Measurements from ENCODE around the gene SUCNR1.
"Not testable (repeated sequence)": the region's sequence is repeated elsewhere in the genome, so short reads cannot be mapped to it uniquely, and the experiment has no call there.

SUCNR1 gene

GRCh38 chr3:151890721-151891141 is 17.3 kb downstream of the SUCNR1 start:
- Histone ChIP-seq H3K36me3 (ENCODE audit: control insufficient read depth in 1 of 2, insufficient read depth in 2 of 2, low read length in 2 of 2) (no peaks in the 10 kb centered on the region), H3K4me3 (ENCODE audit: low read depth in 1 of 2, low read length in 2 of 2) (no peak overlapping the region), H3K4me1 (ENCODE audit: control insufficient read depth in 1 of 2, insufficient read depth in 2 of 2, low read length in 2 of 2) (peaks cover 0 to 2% of the 10 kb centered on the region in 2 donors), H3K27me3 (ENCODE audit: low read depth, low read length) (no peaks in the 10 kb centered on the region), H3K27ac (ENCODE audit: low read length) (no peak overlapping the region), H3K9me3 (ENCODE audit: control insufficient read depth in 1 of 2, low read length in 2 of 2) (no peaks in the 10 kb centered on the region)

GRCh38 chr3:151891721-151892120 is 18.3 kb downstream of the SUCNR1 start:
- Histone ChIP-seq H3K27me3 (ENCODE audit: low read depth, low read length) (no peaks in the 10 kb centered on the region), H3K36me3 (ENCODE audit: control insufficient read depth in 1 of 2, insufficient read depth in 2 of 2, low read length in 2 of 2) (no peaks in the 10 kb centered on the region), H3K9me3 (ENCODE audit: control insufficient read depth in 1 of 2, low read length in 2 of 2) (no peaks in the 10 kb centered on the region), H3K4me3 (ENCODE audit: low read depth in 1 of 2, low read length in 2 of 2) (no peak overlapping the region), H3K27ac (ENCODE audit: low read length) (no peak overlapping the region), H3K4me1 (ENCODE audit: control insufficient read depth in 1 of 2, insufficient read depth in 2 of 2, low read length in 2 of 2) (peaks cover 0 to 2% of the 10 kb centered on the region in 2 donors)

GRCh38 chr3:151894219-151894618 is 20.8 kb downstream of the SUCNR1 start:
- H3K27ac ChIP-seq (ENCODE audit: low read length): no peak overlapping the region
- H3K4me3 ChIP-seq (ENCODE audit: low read depth in 1 of 2, low read length in 2 of 2): no peak overlapping the region
- H3K27me3 ChIP-seq (ENCODE audit: low read depth, low read length): no peaks in the 10 kb centered on the region
- no peaks in the 10 kb centered on the region for H3K36me3 ChIP-seq (ENCODE audit: control insufficient read depth in 1 of 2, insufficient read depth in 2 of 2, low read length in 2 of 2)
- H3K9me3 ChIP-seq (ENCODE audit: control insufficient read depth in 1 of 2, low read length in 2 of 2): no peaks in the 10 kb centered on the region
- peaks cover 0 to 2% of the 10 kb centered on the region in 2 donors for H3K4me1 ChIP-seq (ENCODE audit: control insufficient read depth in 1 of 2, insufficient read depth in 2 of 2, low read length in 2 of 2)

GRCh38 chr3:151895478-151896241 is 22.2 kb downstream of the SUCNR1 start:
- H3K4me1 ChIP-seq (ENCODE audit: control insufficient read depth in 1 of 2, insufficient read depth in 2 of 2, low read length in 2 of 2): peaks cover 0 to 5% of the 10 kb centered on the region in 2 donors
- no peak overlapping the region for H3K4me3 ChIP-seq (ENCODE audit: low read depth in 1 of 2, low read length in 2 of 2)
- H3K9me3 ChIP-seq (ENCODE audit: control insufficient read depth in 1 of 2, low read length in 2 of 2): no peaks in the 10 kb centered on the region
- no peak overlapping the region for H3K27ac ChIP-seq (ENCODE audit: low read length)
- no peaks in the 10 kb centered on the region for H3K27me3 ChIP-seq (ENCODE audit: low read depth, low read length)
- H3K36me3 ChIP-seq (ENCODE audit: control insufficient read depth in 1 of 2, insufficient read depth in 2 of 2, low read length in 2 of 2): no peaks in the 10 kb centered on the region

- Histone ChIP-seq H3K36me3 (ENCODE audit: control insufficient read depth in 1 of 2, insufficient read depth in 2 of 2, low read length in 2 of 2) (no peaks in the 10 kb centered on the region), H3K9me3 (ENCODE audit: control insufficient read depth in 1 of 2, low read length in 2 of 2) (no peaks in the 10 kb centered on the region), H3K4me3 (ENCODE audit: low read depth in 1 of 2, low read length in 2 of 2) (no peak overlapping the region), H3K4me1 (ENCODE audit: control insufficient read depth in 1 of 2, insufficient read depth in 2 of 2, low read length in 2 of 2) (peaks cover 6 to 12% of the 10 kb centered on the region in 2 donors), H3K27me3 (ENCODE audit: low read depth, low read length) (no peaks in the 10 kb centered on the region), H3K27ac (ENCODE audit: low read length) (no peak overlapping the region)
Observed at GRCh38 chr3:151896246-151897012, 23.0 kb downstream of the SUCNR1 start.

- not testable (repeated sequence) for H3K4me3 ChIP-seq (ENCODE audit: low read depth in 1 of 2, low read length in 2 of 2); H3K27me3 ChIP-seq (ENCODE audit: low read depth, low read length); H3K27ac ChIP-seq (ENCODE audit: low read length); H3K9me3 ChIP-seq (ENCODE audit: control insufficient read depth in 1 of 2, low read length in 2 of 2); H3K36me3 ChIP-seq (ENCODE audit: control insufficient read depth in 1 of 2, insufficient read depth in 2 of 2, low read length in 2 of 2)
- peaks cover 20 to 23% of the 10 kb centered on the region in 2 donors for H3K4me1 ChIP-seq (ENCODE audit: control insufficient read depth in 1 of 2, insufficient read depth in 2 of 2, low read length in 2 of 2)
Observed at GRCh38 chr3:151898121-151898520, 24.7 kb downstream of the SUCNR1 start.

- H3K4me3 ChIP-seq (ENCODE audit: low read depth in 1 of 2, low read length in 2 of 2); H3K27me3 ChIP-seq (ENCODE audit: low read depth, low read length); H3K36me3 ChIP-seq (ENCODE audit: control insufficient read depth in 1 of 2, insufficient read depth in 2 of 2, low read length in 2 of 2); H3K27ac ChIP-seq (ENCODE audit: low read length); H3K9me3 ChIP-seq (ENCODE audit: control insufficient read depth in 1 of 2, low read length in 2 of 2): not testable (repeated sequence)
- peaks cover 22 to 29% of the 10 kb centered on the region in 2 donors for H3K4me1 ChIP-seq (ENCODE audit: control insufficient read depth in 1 of 2, insufficient read depth in 2 of 2, low read length in 2 of 2)
Observed at GRCh38 chr3:151898564-151899261, 25.3 kb downstream of the SUCNR1 start.

GRCh38 chr3:151899996-151900395 is 26.6 kb downstream of the SUCNR1 start:
- Histone ChIP-seq H3K27me3 (ENCODE audit: low read depth, low read length) (no peaks in the 10 kb centered on the region), H3K9me3 (ENCODE audit: control insufficient read depth in 1 of 2, low read length in 2 of 2) (no peaks in the 10 kb centered on the region), H3K4me3 (ENCODE audit: low read depth in 1 of 2, low read length in 2 of 2) (no peak overlapping the region), H3K36me3 (ENCODE audit: control insufficient read depth in 1 of 2, insufficient read depth in 2 of 2, low read length in 2 of 2) (no peaks in the 10 kb centered on the region), H3K27ac (ENCODE audit: low read length) (no peak overlapping the region), H3K4me1 (ENCODE audit: control insufficient read depth in 1 of 2, insufficient read depth in 2 of 2, low read length in 2 of 2) (peaks cover 22 to 39% of the 10 kb centered on the region in 2 donors)

- no peaks in the 10 kb centered on the region for H3K36me3 ChIP-seq (ENCODE audit: control insufficient read depth in 1 of 2, insufficient read depth in 2 of 2, low read length in 2 of 2)
- H3K9me3 ChIP-seq (ENCODE audit: control insufficient read depth in 1 of 2, low read length in 2 of 2): no peaks in the 10 kb centered on the region
- H3K4me3 ChIP-seq (ENCODE audit: low read depth in 1 of 2, low read length in 2 of 2): no peak overlapping the region
- H3K27ac ChIP-seq (ENCODE audit: low read length): peak overlapping the region; percentile 57
- peaks cover 22 to 39% of the 10 kb centered on the region in 2 donors for H3K4me1 ChIP-seq (ENCODE audit: control insufficient read depth in 1 of 2, insufficient read depth in 2 of 2, low read length in 2 of 2)
- no peaks in the 10 kb centered on the region for H3K27me3 ChIP-seq (ENCODE audit: low read depth, low read length)
Observed at GRCh38 chr3:151900460-151900859, 27.0 kb downstream of the SUCNR1 start.

GRCh38 chr3:151900884-151901643 is 27.6 kb downstream of the SUCNR1 start:
- peaks cover 22 to 39% of the 10 kb centered on the region in 2 donors for H3K4me1 ChIP-seq (ENCODE audit: control insufficient read depth in 1 of 2, insufficient read depth in 2 of 2, low read length in 2 of 2)
- no peak overlapping the region for H3K4me3 ChIP-seq (ENCODE audit: low read depth in 1 of 2, low read length in 2 of 2)
- H3K36me3 ChIP-seq (ENCODE audit: control insufficient read depth in 1 of 2, insufficient read depth in 2 of 2, low read length in 2 of 2): no peaks in the 10 kb centered on the region
- H3K27ac ChIP-seq (ENCODE audit: low read length): peak overlapping the region; percentile 57
- no peaks in the 10 kb centered on the region for H3K27me3 ChIP-seq (ENCODE audit: low read depth, low read length)
- no peaks in the 10 kb centered on the region for H3K9me3 ChIP-seq (ENCODE audit: control insufficient read depth in 1 of 2, low read length in 2 of 2)

Measured in muscle layer of duodenum (tissue), 2 donors.